Erythroblast (primary cell): ENCODE results near the gene ISLR2.
"Not testable (repeated sequence)": the region's sequence is repeated elsewhere in the genome, so short reads cannot be mapped to it uniquely, and the experiment has no call there.

Source experiments
- GATA1 ChIP-seq: IDR thresholded peaks from 2 replicates; pipeline ENCODE4 v1.6.1; 2011; ENCODE audit warnings: low read depth, mild to moderate bottlenecking, control low read depth, low read length, moderate library complexity
- POLR2A ChIP-seq: IDR thresholded peaks from 2 replicates; pipeline ENCODE4 v1.6.1; 2011; ENCODE audit warnings: mild to moderate bottlenecking, low read length

- not testable (repeated sequence) for TF ChIP-seq POLR2A, GATA1
Observed at GRCh38 chr15:74099963-74100733, 30.2 kb upstream of the ISLR2 start.
